Natural killer cell (primary cell): ENCODE results near the gene LASP1. TPM values are rescaled to one million over a fixed set of nuclear protein-coding genes. Genes with fewer than 3 reads are reported as not detected.
A peak's percentile ranks its signal among the peaks of the same experiment; 100 is the strongest.
"Not testable (repeated sequence)": the region's sequence is repeated elsewhere in the genome, so short reads cannot be mapped to it uniquely, and the experiment has no call there.

Experiments
- ATAC-seq, 3 donors: fragments of 150-1000 bp in 2 of 3; fragments of 200-7000 bp in 1 of 3; cut with Tn5 transposase; 1 replicate in 1 of 3; 2 replicates in 2 of 3; pipeline ENCODE4 v1.10.0; 2021; ENCODE audit warnings: mild to moderate bottlenecking in 2 of 3, moderate library complexity in 2 of 3
- DNase-seq, 2 donors: peaks; one replicate each; pipeline versions ENCODE4 v3.0.0 to v3.0.0-alpha.2; 2013 to 2021; ENCODE audit warnings: mixed read lengths in 1 of 2
- H3K27ac ChIP-seq: one replicate; pipeline ENCODE4 v1.5.1; 2013; ENCODE audit warnings: mild to moderate bottlenecking, low read length
- H3K27me3 ChIP-seq: one replicate; pipeline ENCODE4 v1.6.1; 2013; ENCODE audit warnings: low read length; ENCODE audit not compliant: control insufficient read depth, insufficient read depth
- H3K36me3 ChIP-seq: one replicate; pipeline ENCODE4 v1.6.1; 2013; ENCODE audit warnings: low read length; ENCODE audit not compliant: control insufficient read depth, insufficient read depth
- H3K4me1 ChIP-seq: one replicate; pipeline ENCODE4 v1.6.1; 2013; ENCODE audit warnings: low read length; ENCODE audit not compliant: control insufficient read depth, insufficient read depth
- H3K4me3 ChIP-seq: one replicate; pipeline ENCODE4 v1.5.1; 2013; ENCODE audit warnings: low read length
- H3K9me3 ChIP-seq: one replicate; pipeline ENCODE4 v1.6.1; 2013; ENCODE audit warnings: low read length; ENCODE audit not compliant: control insufficient read depth, insufficient read depth
- H3K27ac Mint-ChIP-seq, 2 donors: one replicate each; pipeline ENCODE4 v1.8.0; 2022; ENCODE audit warnings: mild to moderate bottlenecking in 2 of 2, mixed read lengths in 2 of 2, moderate library complexity in 1 of 2
- H3K27me3 Mint-ChIP-seq, 2 donors: one replicate each; pipeline ENCODE4 v1.8.0; 2022; ENCODE audit warnings: low read depth in 2 of 2, mixed read lengths in 2 of 2
- H3K36me3 Mint-ChIP-seq: one replicate; pipeline ENCODE4 v1.8.0; 2022; ENCODE audit warnings: mixed read lengths
- H3K4me1 Mint-ChIP-seq, 2 donors: one replicate each; pipeline ENCODE4 v1.8.0; 2022; ENCODE audit warnings: mixed read lengths in 2 of 2
- H3K4me3 Mint-ChIP-seq: one replicate; pipeline ENCODE4 v1.8.0; 2022; ENCODE audit warnings: mild to moderate bottlenecking, moderate library complexity, mixed read lengths
- H3K9me3 Mint-ChIP-seq, 2 donors: one replicate each; pipeline ENCODE4 v1.8.0; 2022; ENCODE audit warnings: mixed read lengths in 2 of 2
- WGBS: methylation state at CpG from one replicate; pipeline ENCODE4 v1.1.7; 2013; ENCODE audit warnings: missing lambda C conversion rate; ENCODE audit not compliant: insufficient coverage; 5-methylcytosine and 5-hydroxymethylcytosine counted together
- intact Hi-C: fragments of 100-400 bp; cut with micrococcal nuclease; formaldehyde crosslinking; loops from one replicate; pipeline ENCODE4 v1.14.2; 2022
- total RNA-seq, 4 donors: library from RNA; stranded (reverse); fragments of 120-200 nt in 1 of 4; gene quantifications; one replicate each; pipeline versions ENCODE4 v1.2.3 to v1.2.4, GENCODE V29; 2013 to 2022
- TF ChIP-seq, protein P1 (sequence below): fragments of 200-600 bp; IDR thresholded peaks from one replicate; pipeline ENCODE4 v1.8.0; 2022; ENCODE audit warnings: antibody characterized with exemption

Gene LASP1
- total RNA-seq, 3 donors from 2014 or later (not counting 1 experiment from before 2014, with no cell fraction given), result 293 to 363 (median 340) TPM

DNA sequence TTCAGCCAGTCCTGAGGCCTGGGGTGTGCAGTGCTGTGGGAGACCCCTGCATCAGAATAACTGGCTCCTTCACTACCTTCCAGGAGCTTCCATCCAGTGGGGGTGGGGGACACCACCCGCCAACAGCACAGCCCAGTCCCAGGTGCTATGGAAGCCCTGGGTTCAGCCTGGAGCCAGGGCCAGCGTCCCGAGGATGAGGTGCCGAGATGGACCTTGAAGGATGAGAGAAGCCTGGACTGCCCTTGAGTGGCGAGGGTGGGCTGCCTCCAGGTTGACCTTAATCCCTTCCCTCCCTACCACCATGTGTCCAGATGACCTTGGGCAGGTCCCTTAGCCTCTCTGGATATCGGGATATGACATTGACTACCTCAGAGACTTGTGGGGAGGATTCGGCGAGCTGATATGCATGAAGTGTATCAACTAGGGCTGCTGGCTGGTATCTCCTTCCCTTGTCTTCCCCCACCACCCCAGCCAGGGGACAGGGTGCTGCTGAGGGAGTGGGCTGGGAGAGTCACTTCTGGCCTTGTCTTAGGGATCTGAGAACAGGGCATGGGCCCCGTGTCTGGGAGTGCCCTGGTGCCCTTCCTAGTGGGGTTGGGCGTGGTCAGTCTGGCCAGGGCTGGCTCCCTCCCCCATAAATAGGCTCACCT, 41.3 kb downstream of the LASP1 start:
- DNase-seq (peak in 1 of 2 donors; percentile 14), ATAC-seq (no peak)
- intact Hi-C loops, result no loop called here
- WGBS, result 95% methylated on average over 9 of the region's 10 CpGs
- H3K27ac Mint-ChIP-seq, result peak overlapping the region; percentile 81 to 84
- H3K27ac ChIP-seq, result no peak overlapping the region
- peaks cover 50 to 75% of the 10 kb centered on the region in 2 donors for H3K4me1 Mint-ChIP-seq
- peaks cover 47% of the 10 kb centered on the region for H3K36me3 ChIP-seq
- no peak overlapping the region for H3K4me3 Mint-ChIP-seq
- no peaks in the 10 kb centered on the region for H3K27me3 Mint-ChIP-seq
- H3K27me3 ChIP-seq, result no peaks in the 10 kb centered on the region
- H3K4me3 ChIP-seq, result no peak overlapping the region
- peaks cover 90% of the 10 kb centered on the region for H3K4me1 ChIP-seq
- H3K9me3 ChIP-seq, result no peaks in the 10 kb centered on the region
- no peaks in the 10 kb centered on the region for H3K36me3 Mint-ChIP-seq
- TF ChIP-seq, protein P1, sequence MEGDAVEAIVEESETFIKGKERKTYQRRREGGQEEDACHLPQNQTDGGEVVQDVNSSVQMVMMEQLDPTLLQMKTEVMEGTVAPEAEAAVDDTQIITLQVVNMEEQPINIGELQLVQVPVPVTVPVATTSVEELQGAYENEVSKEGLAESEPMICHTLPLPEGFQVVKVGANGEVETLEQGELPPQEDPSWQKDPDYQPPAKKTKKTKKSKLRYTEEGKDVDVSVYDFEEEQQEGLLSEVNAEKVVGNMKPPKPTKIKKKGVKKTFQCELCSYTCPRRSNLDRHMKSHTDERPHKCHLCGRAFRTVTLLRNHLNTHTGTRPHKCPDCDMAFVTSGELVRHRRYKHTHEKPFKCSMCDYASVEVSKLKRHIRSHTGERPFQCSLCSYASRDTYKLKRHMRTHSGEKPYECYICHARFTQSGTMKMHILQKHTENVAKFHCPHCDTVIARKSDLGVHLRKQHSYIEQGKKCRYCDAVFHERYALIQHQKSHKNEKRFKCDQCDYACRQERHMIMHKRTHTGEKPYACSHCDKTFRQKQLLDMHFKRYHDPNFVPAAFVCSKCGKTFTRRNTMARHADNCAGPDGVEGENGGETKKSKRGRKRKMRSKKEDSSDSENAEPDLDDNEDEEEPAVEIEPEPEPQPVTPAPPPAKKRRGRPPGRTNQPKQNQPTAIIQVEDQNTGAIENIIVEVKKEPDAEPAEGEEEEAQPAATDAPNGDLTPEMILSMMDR, result no peak
- no peaks in the 10 kb centered on the region for H3K9me3 Mint-ChIP-seq

DNA sequence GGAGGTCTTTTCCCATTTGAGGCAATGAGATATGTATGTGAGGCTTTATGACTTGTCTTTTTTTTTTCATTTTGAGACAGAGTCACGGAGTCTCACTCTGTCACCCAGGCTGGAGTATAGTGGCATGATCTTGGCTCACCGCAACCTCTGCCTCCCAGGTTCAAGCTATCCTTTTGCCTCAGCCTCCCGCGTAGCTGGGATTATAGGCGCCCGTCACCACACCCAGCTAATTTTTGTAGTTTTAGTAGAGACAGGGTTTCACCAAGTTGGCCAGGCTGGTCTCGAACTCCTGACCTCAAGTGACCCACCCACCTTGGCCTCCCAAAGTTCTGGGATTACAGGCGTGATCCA, 41.8 kb downstream of the LASP1 start:
- intact Hi-C loops, ATAC-seq, H3K9me3 ChIP-seq, H3K27me3 Mint-ChIP-seq, H3K4me3 Mint-ChIP-seq, H3K4me3 ChIP-seq, H3K27ac ChIP-seq, H3K36me3 Mint-ChIP-seq, H3K9me3 Mint-ChIP-seq, H3K27me3 ChIP-seq: not testable (repeated sequence)
- Mint-ChIP-seq H3K4me1 (peaks cover 49 to 73% of the 10 kb centered on the region in 2 donors), H3K27ac (peak overlapping the region; percentile 81 to 84)
- H3K4me1 ChIP-seq, result peaks cover 85% of the 10 kb centered on the region
- peak in 1 of 2 donors; percentile 3 for DNase-seq
- peaks cover 47% of the 10 kb centered on the region for H3K36me3 ChIP-seq
- WGBS, result 97% methylated on average over 8 of the region's 8 CpGs

DNA sequence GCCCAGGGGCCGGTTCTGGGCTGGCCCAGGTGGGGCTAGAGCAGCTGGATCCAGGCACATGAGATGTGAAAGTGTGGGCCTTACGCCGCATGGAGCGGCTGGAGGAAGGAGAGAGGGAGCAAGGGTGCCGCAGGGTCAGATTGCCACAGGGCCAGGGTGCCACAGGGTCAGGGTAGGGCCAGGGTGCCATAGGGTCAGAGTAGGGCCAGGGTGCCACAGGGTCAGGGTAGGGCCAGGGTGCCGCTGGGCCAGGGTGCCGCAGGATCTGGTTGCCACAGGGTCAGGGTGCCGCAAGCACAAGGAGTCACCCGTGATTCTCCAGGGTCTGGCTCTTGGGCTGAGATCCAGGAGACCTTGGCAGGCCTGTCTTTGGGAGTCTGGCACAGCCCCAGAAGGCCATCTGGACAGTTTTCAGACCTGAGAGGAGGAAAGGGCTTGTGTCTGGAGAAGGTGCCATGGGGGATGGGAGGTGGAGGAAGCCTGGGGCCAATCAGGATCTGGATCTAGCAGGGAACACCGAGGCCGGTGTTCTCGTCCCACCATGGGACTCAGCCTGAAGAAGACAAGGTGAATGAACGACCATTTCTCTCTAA, 42.5 kb downstream of the LASP1 start:
- Mint-ChIP-seq H3K4me3 (peak overlapping the region; percentile 57), H3K36me3 (no peaks in the 10 kb centered on the region), H3K4me1 (peaks cover 49 to 73% of the 10 kb centered on the region in 2 donors), H3K27ac (peak overlapping the region; percentile 81 to 84), H3K9me3 (no peaks in the 10 kb centered on the region), H3K27me3 (no peaks in the 10 kb centered on the region)
- Histone ChIP-seq H3K36me3 (peaks cover 53% of the 10 kb centered on the region), H3K4me1 (peaks cover 78% of the 10 kb centered on the region), H3K4me3 (no peak overlapping the region), H3K27ac (peak overlapping the region; percentile 36), H3K27me3 (no peaks in the 10 kb centered on the region), H3K9me3 (no peaks in the 10 kb centered on the region)
- intact Hi-C loops, result no loop called here
- 96% methylated on average over 13 of the region's 13 CpGs for WGBS
- TF ChIP-seq, protein P1, result no peak
- DNase-seq (peak; percentile 2 to 14), ATAC-seq (no peak)

DNA sequence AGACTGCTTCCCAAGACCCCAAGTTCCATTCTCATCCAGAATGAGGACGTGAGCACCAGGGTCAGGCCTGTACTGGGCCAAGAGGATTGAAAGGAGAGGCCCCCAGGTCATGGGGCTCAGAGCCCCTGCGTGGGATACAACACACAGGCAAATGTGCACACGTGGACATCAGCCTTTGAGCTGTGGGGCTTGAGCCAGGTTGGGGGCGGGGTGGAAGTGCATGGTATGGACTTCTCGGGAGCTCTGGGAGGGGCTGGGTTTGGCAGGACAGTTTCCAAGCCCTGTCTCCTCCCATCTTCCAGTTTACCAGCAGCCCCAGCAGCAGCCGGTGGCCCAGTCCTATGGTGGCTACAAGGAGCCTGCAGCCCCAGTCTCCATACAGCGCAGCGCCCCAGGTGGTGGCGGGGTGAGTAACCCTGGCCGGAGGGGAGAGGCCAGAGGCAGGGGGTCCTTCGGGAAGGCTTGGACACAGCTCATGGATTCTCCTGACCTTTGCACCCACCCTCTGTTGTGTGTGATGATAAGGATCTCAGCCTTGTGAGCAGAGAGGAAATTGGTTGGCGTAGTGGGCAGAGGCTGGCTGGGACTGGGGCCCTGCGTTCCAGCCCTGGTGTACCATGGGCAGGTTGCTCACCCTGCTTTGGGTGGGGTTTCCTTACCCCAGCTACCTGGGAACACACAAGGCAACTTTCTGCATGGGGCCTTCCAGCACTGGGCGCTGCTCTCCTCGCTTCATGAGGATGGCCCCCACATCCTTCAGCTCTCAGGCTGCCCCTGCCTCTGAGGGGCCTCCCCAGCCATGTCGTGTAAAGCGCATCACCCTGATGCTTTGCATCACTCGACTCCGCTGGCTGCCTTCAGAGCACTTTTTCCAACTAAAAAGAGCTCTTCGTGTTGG, 45.1 kb downstream of the LASP1 start:
- Mint-ChIP-seq H3K27ac (peak overlapping the region; percentile 81 to 84), H3K9me3 (no peaks in the 10 kb centered on the region), H3K27me3 (no peaks in the 10 kb centered on the region), H3K4me3 (peak overlapping the region; percentile 52), H3K4me1 (peaks cover 45 to 74% of the 10 kb centered on the region in 2 donors), H3K36me3 (no peaks in the 10 kb centered on the region)
- intact Hi-C loops, result no loop called here
- Histone ChIP-seq H3K36me3 (peaks cover 68% of the 10 kb centered on the region), H3K4me3 (no peak overlapping the region), H3K27me3 (no peaks in the 10 kb centered on the region), H3K27ac (no peak overlapping the region), H3K4me1 (peaks cover 54% of the 10 kb centered on the region), H3K9me3 (no peaks in the 10 kb centered on the region)
- TF ChIP-seq, protein P1, result no peak
- DNase-seq (peak in 1 of 2 donors; percentile 13), ATAC-seq (no peak)
- WGBS, result 88% methylated on average over 20 of the region's 20 CpGs
